Measurements from ENCODE around the gene MACROD2.
A peak's percentile ranks its signal among the peaks of the same experiment; 100 is the strongest.

The MACROD2 gene

DNA sequence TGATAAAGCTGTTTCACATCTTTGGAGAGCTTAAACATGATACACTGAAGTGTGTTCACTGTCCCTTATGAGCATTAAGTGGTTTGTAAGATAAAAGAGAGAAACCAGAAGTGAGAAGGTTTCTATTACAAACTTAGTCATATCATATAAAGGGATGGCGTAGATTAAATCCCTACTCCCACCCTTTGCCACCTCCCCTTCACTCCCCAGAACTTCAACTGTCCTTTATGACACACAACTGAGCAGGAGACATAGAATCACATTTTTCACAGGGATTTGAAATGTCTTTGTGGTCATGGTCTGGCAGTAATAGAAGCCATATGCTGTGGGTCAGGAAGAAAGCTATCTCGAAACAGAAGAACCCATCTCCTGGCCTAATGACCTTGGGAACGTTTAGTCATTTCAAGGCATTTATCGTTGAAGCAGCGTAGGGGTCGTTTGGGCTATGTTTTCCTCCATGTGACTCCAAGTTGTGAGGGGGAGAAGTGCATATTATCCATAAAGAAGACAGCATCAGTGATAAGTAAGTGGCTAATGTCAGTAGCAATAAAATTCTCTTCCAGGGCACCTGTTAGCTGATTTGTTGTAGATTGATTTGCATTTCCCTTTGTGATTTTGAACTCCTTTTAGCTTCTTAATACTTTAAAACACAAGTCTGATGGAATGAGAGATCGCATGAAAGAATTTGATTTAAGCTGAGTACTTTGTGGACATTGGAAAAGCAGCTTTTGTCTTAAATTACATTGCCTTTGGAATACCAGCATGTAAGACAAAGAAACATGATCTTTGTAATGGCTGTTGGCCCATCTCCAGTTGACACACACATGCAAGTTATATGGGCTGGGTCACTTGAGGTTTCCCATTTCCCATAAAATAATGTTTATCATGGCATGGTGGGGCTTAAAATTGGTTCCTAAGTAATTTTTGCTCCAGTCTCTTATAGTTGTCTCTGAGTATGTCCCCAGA lies 843.6 kb downstream of the MACROD2 start:
- DNase-seq = no peak

GRCh38 chr20:14845199-14846160 lies 850.2 kb downstream of the MACROD2 start:
- no peak for DNase-seq

DNA sequence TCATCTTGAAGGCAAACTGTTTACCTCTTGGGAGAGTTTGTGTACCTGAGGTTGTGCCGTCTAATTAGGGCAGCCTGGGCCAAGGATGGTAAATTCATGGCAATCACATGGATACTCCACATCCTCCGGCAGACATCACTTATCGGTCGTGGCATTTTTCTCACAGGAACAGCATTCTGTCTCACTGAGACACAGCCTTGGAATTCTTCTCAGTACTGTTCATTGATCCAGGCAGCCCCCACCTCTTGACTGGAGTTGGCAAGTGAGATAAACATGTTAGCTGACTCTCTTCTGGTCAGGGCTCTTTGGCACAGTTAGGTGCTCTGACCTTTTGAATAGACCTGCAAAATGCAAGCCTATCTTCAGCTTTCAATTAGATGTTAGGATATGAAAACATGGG lies 853.5 kb downstream of the MACROD2 start:
- DNase-seq = no peak

DNA sequence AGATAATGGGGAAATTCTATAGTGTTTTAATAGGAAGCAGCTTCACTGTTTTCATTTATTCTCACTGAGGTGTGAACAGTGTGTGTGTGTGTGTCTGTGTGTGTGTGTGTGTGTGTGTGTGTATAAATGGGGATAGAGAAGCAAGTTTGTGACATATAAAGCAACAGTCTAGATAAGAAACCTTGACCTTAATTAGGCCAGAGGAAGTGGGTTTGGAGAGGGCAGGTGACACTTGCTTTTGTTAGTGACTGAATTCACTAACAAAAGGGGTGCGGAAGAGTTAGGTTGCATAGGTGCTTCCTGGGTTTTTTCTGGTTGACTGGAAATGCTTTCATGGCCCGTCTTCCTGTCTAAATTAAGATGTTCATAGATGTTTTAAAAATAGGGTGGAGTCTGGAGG lies 857.8 kb downstream of the MACROD2 start:
- DNase-seq = no peak

DNA sequence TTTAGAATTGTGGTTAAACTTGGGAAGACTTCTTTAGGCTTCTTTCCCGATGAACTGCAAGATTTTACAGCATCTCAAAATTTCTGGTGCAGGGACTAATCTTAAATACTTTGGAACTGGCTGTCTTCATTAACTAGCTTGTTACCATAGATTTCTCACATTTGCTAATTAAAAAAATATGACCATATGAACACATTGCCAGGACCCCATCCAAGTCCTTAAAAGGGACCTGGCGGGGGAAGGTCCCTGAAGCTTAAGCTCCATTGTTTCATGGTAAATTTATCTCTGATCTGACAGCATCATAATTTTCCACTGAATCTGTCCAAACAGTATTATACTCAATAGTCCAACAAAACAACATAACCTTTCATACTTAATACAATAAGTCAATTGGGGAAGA lies 859.9 kb downstream of the MACROD2 start:
- no peak for DNase-seq

GRCh38 chr20:14859627-14860026 lies 864.3 kb downstream of the MACROD2 start:
- DNase-seq = no peak

DNA sequence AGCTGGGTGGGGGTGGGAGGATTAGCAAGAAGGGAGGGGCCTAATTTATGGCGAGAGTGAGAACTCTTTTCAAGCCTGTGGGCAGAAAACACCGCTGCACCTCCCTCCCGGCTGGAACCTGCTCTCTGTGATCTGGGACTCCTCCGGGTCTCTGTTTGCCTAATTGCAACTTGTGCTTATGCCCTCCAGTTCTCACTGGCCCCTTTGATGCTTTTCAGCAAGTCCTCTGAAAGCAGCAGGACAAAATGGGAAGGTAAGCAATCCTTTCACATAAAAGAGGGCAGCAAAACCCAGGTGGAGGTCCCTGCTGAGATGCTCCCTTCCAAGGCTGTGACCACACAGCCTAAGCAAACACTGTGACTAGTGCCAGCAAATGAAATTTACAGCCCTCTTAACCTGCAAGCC lies 865.1 kb downstream of the MACROD2 start:
- peak; percentile 21 for DNase-seq

GRCh38 chr20:14861028-14861699 lies 865.8 kb downstream of the MACROD2 start:
- DNase-seq = no peak

DNA sequence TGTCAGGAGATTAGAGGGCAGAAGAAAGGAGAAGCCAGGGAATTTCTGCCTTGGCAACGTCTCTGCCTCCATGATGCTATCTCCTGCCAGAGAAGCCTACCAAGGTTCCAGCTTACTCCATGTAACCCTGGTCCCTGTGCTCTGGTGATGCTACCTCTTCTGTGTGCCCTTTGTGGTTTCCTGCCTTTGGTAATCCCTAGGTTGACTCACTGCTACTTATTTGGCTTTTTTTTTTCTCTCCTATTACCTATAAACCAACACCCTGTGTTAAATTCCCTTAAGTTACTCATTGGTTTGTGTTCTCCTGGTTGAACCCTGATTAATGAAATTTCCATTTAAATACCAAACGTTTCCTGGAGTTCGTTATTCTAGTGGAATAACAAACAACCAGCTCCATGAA lies 869.9 kb downstream of the MACROD2 start:
- DNase-seq = no peak

- DNase-seq = no peak
These were observed 870.4 kb downstream of the MACROD2 start for GRCh38 chr20:14865731-14866130.

DNA sequence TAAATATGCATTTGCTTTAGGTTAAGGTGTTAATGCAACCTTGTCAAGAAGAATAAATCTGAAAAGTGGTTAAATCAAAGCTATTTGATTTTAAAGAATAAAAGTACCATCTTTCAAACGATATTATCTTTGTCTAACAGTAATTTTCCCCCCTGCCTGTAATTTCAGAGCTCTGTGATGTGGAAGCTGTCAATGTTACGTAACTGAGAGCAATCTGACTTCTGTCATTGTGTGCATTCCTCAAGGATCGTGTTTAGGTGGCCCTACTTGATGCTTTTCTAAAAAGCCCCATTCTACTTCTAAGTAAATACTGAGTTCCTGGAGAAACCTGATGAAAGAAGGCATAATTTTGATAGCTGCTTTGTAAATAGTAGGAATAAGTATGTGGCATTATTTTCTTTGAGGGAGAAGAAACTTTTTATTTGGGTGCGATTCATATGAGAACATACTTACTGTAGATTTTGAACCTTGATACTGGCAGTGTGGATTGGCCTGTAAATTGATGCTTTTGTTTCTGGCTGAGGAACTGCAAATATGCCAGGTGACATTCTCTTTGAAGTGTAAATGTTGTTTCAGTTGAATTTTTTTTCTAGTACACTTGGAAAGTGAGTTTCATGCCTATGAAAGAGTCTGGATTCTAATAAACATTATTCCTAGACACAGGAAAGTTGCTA lies 871.7 kb downstream of the MACROD2 start:
- DNase-seq = no peak

DNA sequence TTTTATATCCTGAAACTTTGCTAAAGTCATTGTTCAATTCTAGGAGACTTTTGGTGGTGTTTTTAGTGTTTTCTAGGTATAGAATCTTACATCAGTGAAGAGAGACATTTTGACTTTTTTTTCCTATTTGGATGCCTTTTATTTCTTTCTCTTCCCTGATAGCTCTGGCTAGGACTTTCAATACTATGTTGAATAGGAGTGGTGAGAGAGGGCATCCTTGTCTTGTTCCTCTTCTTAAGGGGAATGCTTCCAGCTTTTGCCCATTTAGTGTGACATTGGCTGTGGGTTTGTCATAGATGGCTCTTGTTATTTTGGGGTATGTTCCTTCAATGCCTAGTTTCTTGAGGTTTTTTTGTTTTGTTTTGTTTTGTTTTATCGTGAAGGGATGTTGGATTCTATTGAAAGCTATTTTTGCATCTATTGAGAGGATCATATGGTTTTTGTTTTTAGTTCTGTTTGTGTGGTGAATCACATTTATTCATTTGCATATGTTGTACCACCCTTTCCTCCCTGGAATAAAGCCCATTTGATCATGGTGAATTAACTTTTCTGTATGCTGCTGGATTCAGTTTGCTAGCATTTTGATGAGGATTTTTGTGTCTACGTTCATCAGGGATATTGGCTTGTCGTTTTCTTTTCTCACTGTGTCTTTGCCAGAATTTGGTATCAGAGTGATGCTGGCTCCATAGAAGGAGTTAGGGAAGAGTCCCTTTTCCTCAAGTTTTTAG lies 882.1 kb downstream of the MACROD2 start:
- no peak for DNase-seq

DNA sequence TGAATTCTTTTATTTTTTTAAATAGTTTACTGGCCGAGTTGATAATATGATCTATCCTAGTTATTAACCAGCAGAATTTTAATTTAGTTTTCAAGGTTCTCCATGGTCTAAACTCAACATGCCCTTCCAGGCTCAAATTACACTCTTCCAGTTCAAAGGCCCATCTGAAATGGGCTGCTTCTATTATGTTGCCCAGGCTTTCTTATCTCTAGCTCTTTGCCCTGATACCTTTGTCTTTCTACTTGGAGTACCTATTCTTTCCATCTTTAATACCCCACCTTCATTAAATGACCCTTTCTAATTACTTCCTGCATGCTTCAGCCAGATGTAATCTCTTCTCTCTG lies 883.3 kb downstream of the MACROD2 start:
- DNase-seq = no peak

GRCh38 chr20:14879020-14879697 lies 883.8 kb downstream of the MACROD2 start:
- no peak for DNase-seq

DNA sequence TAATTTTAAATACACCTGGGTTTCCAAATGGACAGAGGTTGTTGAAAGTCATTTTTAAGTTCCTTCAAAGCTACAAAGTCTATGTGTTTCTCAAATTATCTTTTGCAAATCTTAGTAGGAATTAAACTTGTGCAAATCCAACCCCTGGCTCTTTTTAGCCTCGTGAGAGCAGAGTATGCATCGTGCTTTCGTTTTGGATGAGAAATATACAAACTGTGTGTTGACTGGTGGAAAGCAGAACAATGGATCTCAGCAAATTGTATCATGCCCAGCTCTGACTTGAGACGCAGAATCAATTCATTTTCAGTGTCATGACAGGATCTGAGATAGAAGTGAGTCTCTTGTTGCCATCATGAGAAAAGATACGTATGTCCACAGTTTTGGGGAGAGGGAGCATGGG lies 884.5 kb downstream of the MACROD2 start:
- no peak for DNase-seq

- no peak for DNase-seq
These were observed 886.2 kb downstream of the MACROD2 start for GRCh38 chr20:14881518-14881917.

DNA sequence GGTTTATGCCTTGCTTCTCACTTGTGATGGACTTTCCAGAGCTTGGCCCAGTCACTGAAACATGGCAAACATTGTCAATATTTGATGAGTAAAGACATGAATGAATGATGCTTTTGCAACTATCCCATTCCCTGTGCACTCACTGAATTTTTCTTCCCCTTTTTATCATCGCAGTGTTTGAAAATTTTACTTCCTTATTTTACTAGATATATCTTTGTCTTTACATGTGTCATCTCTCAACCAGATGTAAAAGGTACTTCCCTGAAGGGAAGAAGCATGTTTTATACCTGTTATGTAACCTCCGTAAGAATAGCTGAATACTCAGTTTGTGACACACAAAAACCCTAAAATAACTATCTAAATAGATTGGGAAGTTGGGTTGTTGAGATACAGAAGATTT lies 886.8 kb downstream of the MACROD2 start:
- no peak for DNase-seq

- DNase-seq = no peak
These were observed 887.5 kb downstream of the MACROD2 start for GRCh38 chr20:14882846-14883245.

DNA sequence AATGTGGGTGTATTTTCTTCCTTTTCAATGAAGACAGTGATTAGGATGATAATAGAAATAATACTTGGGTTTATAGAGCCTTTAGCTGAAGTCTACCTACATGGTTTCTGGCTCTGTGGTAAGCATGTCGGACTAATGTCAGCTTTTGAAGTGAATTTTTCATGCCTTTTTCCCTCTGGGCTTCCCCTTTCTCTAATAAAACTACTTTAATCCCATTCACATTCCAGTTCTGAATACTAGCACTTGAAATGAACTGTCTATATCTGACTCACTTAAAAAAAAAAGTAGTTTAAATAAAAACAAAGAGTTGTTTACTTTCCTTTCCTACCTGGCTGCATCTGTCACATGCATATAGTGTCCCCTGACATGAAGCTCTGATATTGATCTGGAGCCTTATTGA lies 888.0 kb downstream of the MACROD2 start:
- no peak for DNase-seq

- DNase-seq = no peak
These were observed 890.3 kb downstream of the MACROD2 start for GRCh38 chr20:14885661-14886060.

DNA sequence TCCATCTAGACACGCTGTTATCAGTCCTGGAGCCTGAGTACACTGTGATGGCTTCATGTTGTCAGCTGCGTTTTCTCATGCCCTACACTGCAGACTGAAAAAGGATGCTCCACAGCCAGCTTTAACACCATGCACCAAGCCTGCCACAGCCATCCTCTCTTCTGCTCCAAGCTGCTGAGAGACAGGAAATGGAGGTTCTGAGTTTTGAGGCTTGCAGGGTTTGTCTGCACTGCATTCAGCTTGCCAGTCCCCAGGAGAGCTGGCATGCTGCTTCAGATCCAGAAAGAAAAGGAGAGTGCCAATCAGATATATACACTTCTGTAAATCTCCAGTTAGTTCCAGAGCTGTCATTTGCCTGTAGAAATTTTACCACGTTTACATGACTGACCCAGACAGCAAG lies 892.8 kb downstream of the MACROD2 start:
- no peak for DNase-seq
